GM23338 (cell line): ENCODE results near the gene MSANTD1. TPM values are rescaled to one million over a fixed set of nuclear protein-coding genes. Genes with fewer than 3 reads are reported as not detected.

ENCODE experiments used
- ATAC-seq: fragments of 200-7000 bp; cut with Tn5 transposase; 3 replicates; pipeline ENCODE4 v1.9.1; 2020
- DNase-seq: peaks from one replicate; pipeline ENCODE4 v3.0.0-alpha.2; 2015; ENCODE audit warnings: low spot score
- H2AFZ ChIP-seq: fragments of 200-600 bp; sonication (generic); 2 replicates; pipeline ENCODE4 v1.8.0; 2016; ENCODE audit warnings: antibody characterized with exemption, mild to moderate bottlenecking, moderate library complexity
- H3F3A ChIP-seq: fragments of 200-600 bp; sonication (generic); replicated peaks from 2 replicates; pipeline ENCODE4 v1.8.0; 2017; ENCODE audit warnings: antibody characterized with exemption, mixed run types, low read depth
- H3K27ac ChIP-seq: fragments of 200-600 bp; sonication (generic); 2 replicates; pipeline ENCODE4 v1.6.1; 2016; ENCODE audit warnings: low read depth
- H3K27me3 ChIP-seq: fragments of 200-600 bp; sonication (generic); 2 replicates; pipeline ENCODE4 v1.8.0; 2016; ENCODE audit warnings: mild to moderate bottlenecking, mixed run types, moderate library complexity; ENCODE audit not compliant: insufficient read depth
- H3K36me3 ChIP-seq: fragments of 200-600 bp; sonication (generic); 2 replicates; pipeline ENCODE4 v1.8.0; 2016; ENCODE audit warnings: mild to moderate bottlenecking; ENCODE audit not compliant: insufficient read depth
- H3K4me1 ChIP-seq: fragments of 200-600 bp; sonication (generic); 2 replicates; pipeline ENCODE4 v1.8.0; 2016; ENCODE audit warnings: mild to moderate bottlenecking, moderate library complexity; ENCODE audit not compliant: insufficient read depth
- H3K4me2 ChIP-seq: fragments of 200-600 bp; sonication (generic); 2 replicates; pipeline ENCODE4 v1.7.1; 2017; ENCODE audit warnings: mixed run types
- H3K4me3 ChIP-seq: fragments of 200-600 bp; sonication (generic); 2 replicates; pipeline ENCODE4 v1.6.1; 2016; ENCODE audit warnings: mixed run types
- H3K79me2 ChIP-seq: fragments of 200-600 bp; sonication (generic); replicated peaks from 2 replicates; pipeline ENCODE4 v1.8.0; 2017; ENCODE audit warnings: mild to moderate bottlenecking; ENCODE audit not compliant: insufficient read depth
- H3K9me2 ChIP-seq: fragments of 200-600 bp; sonication (generic); 2 replicates; pipeline ENCODE4 v1.8.0; 2017; ENCODE audit not compliant: insufficient read depth
- H4K20me1 ChIP-seq: fragments of 200-600 bp; sonication (generic); replicated peaks from 2 replicates; pipeline ENCODE4 v1.8.0; 2017; ENCODE audit warnings: mild to moderate bottlenecking; ENCODE audit not compliant: insufficient read depth
- H3K27ac Mint-ChIP-seq: 2 replicates; pipeline ENCODE4 v1.8.0; 2020; ENCODE audit warnings: inconsistent platforms, mild to moderate bottlenecking, moderate library complexity, mixed read lengths
- H3K27me3 Mint-ChIP-seq: 3 replicates; pipeline ENCODE4 v1.8.0; 2022; ENCODE audit warnings: low read depth, mild to moderate bottlenecking, moderate library complexity, mixed read lengths, inconsistent platforms; ENCODE audit not compliant: insufficient read depth, poor library complexity
- H3K36me3 Mint-ChIP-seq: 3 replicates; pipeline ENCODE4 v1.8.0; 2021; ENCODE audit warnings: low read depth, mild to moderate bottlenecking, inconsistent platforms, moderate library complexity, mixed read lengths
- H3K4me1 Mint-ChIP-seq: 3 replicates; pipeline ENCODE4 v1.8.0; 2020; ENCODE audit warnings: mild to moderate bottlenecking, inconsistent platforms, mixed read lengths
- H3K4me3 Mint-ChIP-seq: 3 replicates; pipeline ENCODE4 v1.8.0; 2021; ENCODE audit warnings: moderate library complexity, mild to moderate bottlenecking, inconsistent platforms, mixed read lengths
- H3K9me3 Mint-ChIP-seq: 3 replicates; pipeline ENCODE4 v1.8.0; 2020; ENCODE audit warnings: moderate library complexity, mild to moderate bottlenecking, inconsistent platforms, mixed read lengths
- CREB1 ChIP-seq: fragments of 250-450 bp; sonication (Bioruptor Pico); IDR thresholded peaks from 2 replicates; pipeline ENCODE4 v1.5.0; 2020; ENCODE audit warnings: low read depth, mild to moderate bottlenecking, moderate library complexity
- JUNB ChIP-seq: IDR thresholded peaks from one replicate; pipeline ENCODE4 v1.6.1; 2016; ENCODE audit warnings: antibody characterized with exemption; ENCODE audit not compliant: unreplicated experiment
- NANOG ChIP-seq: IDR thresholded peaks from 2 replicates; pipeline ENCODE4 v1.6.1; 2016; ENCODE audit warnings: antibody characterized with exemption, borderline replicate concordance
- ZNF114 ChIP-seq: fragments of 250-450 bp; sonication (Bioruptor Pico); IDR thresholded peaks from 2 replicates; pipeline ENCODE4 v1.5.0; 2020; ENCODE audit warnings: mild to moderate bottlenecking, moderate library complexity
- ZNF331 ChIP-seq: fragments of 250-450 bp; sonication (Bioruptor Pico); IDR thresholded peaks from 2 replicates; pipeline ENCODE4 v1.5.0; 2020; ENCODE audit warnings: low read depth, mild to moderate bottlenecking, moderate library complexity
- polyA plus RNA-seq: library from polyadenylated mRNA; unstranded; fragments of >200 nt; fragmentation: Nextera tagmentation; extraction: Ambion mirVana; gene quantifications from 2 replicates; pipeline ENCODE4 v1.2.1, GENCODE V29; 2016
- total RNA-seq: library from RNA; depleted of rRNA; stranded (reverse); fragments of >200 nt; shearing (Covaris generic); gene quantifications from 2 replicates; pipeline ENCODE4 v1.2.3, GENCODE V29; 2014
- TF ChIP-seq, protein P1 (sequence below): fragments of 250-450 bp; sonication (Bioruptor Pico); IDR thresholded peaks from 2 replicates; pipeline ENCODE4 v1.5.0; 2020; ENCODE audit warnings: mild to moderate bottlenecking, moderate library complexity
- TF ChIP-seq, protein P2 (sequence below): IDR thresholded peaks from 2 replicates; pipeline ENCODE4 v1.6.1; 2016; ENCODE audit warnings: antibody characterized with exemption
- TF ChIP-seq, protein P3 (sequence below): IDR thresholded peaks from one replicate; pipeline ENCODE4 v1.6.1; 2018; ENCODE audit warnings: antibody characterized with exemption; ENCODE audit not compliant: unreplicated experiment

MSANTD1 gene
- total and polyA plus RNA-seq, 2 experiments from 2014 or later, result 0.29 to 1.0 TPM

DNA sequence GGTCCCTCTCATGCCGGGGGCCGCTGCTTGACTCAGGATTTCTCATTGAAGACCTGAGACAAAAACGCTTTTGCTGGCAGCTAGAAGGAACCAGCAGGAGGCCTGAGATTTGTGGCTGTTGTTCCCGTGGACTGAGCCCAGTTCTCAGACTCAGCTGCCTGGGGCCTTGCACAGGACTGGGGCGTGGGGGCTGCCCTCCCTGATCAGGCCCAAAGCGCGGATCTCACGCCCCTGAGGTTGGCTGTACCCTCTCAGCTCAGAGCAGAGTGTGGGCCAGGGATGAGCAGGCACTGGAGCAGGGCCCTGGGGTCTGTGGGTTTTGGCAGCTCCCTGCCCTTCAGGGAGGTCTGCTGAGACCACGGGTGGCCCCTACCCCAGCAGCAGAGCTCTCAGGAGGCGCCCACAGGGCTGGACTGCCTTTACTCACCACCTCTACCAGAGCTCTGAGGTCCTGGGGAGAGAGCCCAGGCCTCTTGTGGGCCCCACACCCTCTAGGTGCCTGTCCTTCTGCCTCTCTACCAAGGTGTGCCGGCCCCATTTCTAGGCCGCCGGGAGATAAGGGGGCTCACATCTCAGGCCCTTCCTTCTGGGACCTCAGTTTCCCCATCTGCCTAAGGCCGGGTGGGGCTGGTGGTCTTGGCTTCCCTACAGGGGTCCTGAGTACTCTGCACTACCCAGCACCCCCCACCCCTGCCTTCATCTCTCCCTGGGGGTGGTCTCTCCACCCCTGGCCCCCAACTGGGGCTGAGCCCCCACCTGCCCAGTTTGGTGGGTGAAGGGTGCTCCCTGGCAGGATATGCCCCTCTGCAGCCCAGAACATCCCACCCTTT lies 5.6 kb downstream of the MSANTD1 start:
- H3K4me3 ChIP-seq, result no peak overlapping the region
- no peaks in the 10 kb centered on the region for H3K36me3 ChIP-seq
- no peak overlapping the region for H3K27ac ChIP-seq
- Mint-ChIP-seq H3K27me3 (peaks cover 4% of the 10 kb centered on the region), H3K4me3 (no peak overlapping the region), H3K36me3 (no peaks in the 10 kb centered on the region; the same call in 2 of the 3 replicates), H3K9me3 (no peaks in the 10 kb centered on the region; the same call in 2 of the 3 replicates), H3K4me1 (peaks cover 4% of the 10 kb centered on the region), H3K27ac (no peak overlapping the region)
- H4K20me1 ChIP-seq, result no peaks in the 10 kb centered on the region
- no peak for DNase-seq
- H3K27me3 ChIP-seq, result no peaks in the 10 kb centered on the region
- H2AFZ ChIP-seq, result no peak overlapping the region
- TF ChIP-seq, protein P1, sequence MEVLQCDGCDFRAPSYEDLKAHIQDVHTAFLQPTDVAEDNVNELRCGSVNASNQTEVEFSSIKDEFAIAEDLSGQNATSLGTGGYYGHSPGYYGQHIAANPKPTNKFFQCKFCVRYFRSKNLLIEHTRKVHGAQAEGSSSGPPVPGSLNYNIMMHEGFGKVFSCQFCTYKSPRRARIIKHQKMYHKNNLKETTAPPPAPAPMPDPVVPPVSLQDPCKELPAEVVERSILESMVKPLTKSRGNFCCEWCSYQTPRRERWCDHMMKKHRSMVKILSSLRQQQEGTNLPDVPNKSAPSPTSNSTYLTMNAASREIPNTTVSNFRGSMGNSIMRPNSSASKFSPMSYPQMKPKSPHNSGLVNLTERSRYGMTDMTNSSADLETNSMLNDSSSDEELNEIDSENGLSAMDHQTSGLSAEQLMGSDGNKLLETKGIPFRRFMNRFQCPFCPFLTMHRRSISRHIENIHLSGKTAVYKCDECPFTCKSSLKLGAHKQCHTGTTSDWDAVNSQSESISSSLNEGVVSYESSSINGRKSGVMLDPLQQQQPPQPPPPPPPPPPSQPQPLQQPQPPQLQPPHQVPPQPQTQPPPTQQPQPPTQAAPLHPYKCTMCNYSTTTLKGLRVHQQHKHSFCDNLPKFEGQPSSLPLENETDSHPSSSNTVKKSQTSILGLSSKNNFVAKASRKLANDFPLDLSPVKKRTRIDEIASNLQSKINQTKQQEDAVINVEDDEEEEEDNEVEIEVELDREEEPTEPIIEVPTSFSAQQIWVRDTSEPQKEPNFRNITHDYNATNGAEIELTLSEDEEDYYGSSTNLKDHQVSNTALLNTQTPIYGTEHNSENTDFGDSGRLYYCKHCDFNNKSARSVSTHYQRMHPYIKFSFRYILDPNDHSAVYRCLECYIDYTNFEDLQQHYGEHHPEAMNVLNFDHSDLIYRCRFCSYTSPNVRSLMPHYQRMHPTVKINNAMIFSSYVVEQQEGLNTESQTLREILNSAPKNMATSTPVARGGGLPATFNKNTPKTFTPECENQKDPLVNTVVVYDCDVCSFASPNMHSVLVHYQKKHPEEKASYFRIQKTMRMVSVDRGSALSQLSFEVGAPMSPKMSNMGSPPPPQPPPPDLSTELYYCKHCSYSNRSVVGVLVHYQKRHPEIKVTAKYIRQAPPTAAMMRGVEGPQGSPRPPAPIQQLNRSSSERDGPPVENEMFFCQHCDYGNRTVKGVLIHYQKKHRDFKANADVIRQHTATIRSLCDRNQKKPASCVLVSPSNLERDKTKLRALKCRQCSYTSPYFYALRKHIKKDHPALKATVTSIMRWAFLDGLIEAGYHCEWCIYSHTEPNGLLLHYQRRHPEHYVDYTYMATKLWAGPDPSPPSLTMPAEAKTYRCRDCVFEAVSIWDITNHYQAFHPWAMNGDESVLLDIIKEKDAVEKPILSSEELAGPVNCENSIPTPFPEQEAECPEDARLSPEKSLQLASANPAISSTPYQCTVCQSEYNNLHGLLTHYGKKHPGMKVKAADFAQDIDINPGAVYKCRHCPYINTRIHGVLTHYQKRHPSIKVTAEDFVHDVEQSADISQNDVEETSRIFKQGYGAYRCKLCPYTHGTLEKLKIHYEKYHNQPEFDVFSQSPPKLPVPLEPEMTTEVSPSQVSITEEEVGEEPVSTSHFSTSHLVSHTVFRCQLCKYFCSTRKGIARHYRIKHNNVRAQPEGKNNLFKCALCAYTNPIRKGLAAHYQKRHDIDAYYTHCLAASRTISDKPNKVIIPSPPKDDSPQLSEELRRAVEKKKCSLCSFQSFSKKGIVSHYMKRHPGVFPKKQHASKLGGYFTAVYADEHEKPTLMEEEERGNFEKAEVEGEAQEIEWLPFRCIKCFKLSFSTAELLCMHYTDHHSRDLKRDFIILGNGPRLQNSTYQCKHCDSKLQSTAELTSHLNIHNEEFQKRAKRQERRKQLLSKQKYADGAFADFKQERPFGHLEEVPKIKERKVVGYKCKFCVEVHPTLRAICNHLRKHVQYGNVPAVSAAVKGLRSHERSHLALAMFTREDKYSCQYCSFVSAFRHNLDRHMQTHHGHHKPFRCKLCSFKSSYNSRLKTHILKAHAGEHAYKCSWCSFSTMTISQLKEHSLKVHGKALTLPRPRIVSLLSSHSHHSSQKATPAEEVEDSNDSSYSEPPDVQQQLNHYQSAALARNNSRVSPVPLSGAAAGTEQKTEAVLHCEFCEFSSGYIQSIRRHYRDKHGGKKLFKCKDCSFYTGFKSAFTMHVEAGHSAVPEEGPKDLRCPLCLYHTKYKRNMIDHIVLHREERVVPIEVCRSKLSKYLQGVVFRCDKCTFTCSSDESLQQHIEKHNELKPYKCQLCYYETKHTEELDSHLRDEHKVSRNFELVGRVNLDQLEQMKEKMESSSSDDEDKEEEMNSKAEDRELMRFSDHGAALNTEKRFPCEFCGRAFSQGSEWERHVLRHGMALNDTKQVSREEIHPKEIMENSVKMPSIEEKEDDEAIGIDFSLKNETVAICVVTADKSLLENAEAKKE (CRISPR knock-in tag), result no peak
- TF ChIP-seq ZNF331, result no peak
- TF ChIP-seq, protein P2, sequence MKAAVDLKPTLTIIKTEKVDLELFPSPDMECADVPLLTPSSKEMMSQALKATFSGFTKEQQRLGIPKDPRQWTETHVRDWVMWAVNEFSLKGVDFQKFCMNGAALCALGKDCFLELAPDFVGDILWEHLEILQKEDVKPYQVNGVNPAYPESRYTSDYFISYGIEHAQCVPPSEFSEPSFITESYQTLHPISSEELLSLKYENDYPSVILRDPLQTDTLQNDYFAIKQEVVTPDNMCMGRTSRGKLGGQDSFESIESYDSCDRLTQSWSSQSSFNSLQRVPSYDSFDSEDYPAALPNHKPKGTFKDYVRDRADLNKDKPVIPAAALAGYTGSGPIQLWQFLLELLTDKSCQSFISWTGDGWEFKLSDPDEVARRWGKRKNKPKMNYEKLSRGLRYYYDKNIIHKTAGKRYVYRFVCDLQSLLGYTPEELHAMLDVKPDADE, result no peak
- no peak for TF ChIP-seq ZNF114 (CRISPR knock-in tag)
- TF ChIP-seq NANOG, result no peak
- no peak for TF ChIP-seq JUNB
- no peak for TF ChIP-seq CREB1
- TF ChIP-seq, protein P3, sequence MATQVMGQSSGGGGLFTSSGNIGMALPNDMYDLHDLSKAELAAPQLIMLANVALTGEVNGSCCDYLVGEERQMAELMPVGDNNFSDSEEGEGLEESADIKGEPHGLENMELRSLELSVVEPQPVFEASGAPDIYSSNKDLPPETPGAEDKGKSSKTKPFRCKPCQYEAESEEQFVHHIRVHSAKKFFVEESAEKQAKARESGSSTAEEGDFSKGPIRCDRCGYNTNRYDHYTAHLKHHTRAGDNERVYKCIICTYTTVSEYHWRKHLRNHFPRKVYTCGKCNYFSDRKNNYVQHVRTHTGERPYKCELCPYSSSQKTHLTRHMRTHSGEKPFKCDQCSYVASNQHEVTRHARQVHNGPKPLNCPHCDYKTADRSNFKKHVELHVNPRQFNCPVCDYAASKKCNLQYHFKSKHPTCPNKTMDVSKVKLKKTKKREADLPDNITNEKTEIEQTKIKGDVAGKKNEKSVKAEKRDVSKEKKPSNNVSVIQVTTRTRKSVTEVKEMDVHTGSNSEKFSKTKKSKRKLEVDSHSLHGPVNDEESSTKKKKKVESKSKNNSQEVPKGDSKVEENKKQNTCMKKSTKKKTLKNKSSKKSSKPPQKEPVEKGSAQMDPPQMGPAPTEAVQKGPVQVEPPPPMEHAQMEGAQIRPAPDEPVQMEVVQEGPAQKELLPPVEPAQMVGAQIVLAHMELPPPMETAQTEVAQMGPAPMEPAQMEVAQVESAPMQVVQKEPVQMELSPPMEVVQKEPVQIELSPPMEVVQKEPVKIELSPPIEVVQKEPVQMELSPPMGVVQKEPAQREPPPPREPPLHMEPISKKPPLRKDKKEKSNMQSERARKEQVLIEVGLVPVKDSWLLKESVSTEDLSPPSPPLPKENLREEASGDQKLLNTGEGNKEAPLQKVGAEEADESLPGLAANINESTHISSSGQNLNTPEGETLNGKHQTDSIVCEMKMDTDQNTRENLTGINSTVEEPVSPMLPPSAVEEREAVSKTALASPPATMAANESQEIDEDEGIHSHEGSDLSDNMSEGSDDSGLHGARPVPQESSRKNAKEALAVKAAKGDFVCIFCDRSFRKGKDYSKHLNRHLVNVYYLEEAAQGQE, result no peak
- H3F3A ChIP-seq, result no peaks in the 10 kb centered on the region
- ATAC-seq, result no peak
- H3K4me1 ChIP-seq, result no peaks in the 10 kb centered on the region
- no peaks in the 10 kb centered on the region for H3K79me2 ChIP-seq
- H3K4me2 ChIP-seq, result no peak overlapping the region
- no peaks in the 10 kb centered on the region for H3K9me2 ChIP-seq
